IPS-20b (cell line): ENCODE data around the gene TTC1.
A peak's percentile ranks its signal among the peaks of the same experiment; 100 is the strongest.

Source experiments
- H3K27ac ChIP-seq: one replicate; pipeline ENCODE4 v1.5.1; 2013; ENCODE audit warnings: low read length
- H3K27me3 ChIP-seq: 2 replicates; pipeline ENCODE4 v1.6.1; 2013; ENCODE audit warnings: mild to moderate bottlenecking, low read length, inconsistent platforms; ENCODE audit not compliant: insufficient read depth
- H3K36me3 ChIP-seq: 2 replicates; pipeline ENCODE4 v1.6.1; 2013; ENCODE audit warnings: low read depth, mild to moderate bottlenecking, inconsistent platforms, low read length, moderate library complexity; ENCODE audit not compliant: insufficient read depth
- H3K4me1 ChIP-seq: 2 replicates; pipeline ENCODE4 v1.6.1; 2013; ENCODE audit warnings: mild to moderate bottlenecking, control low read depth, inconsistent platforms, low read length, moderate library complexity; ENCODE audit not compliant: insufficient read depth
- H3K4me3 ChIP-seq: 2 replicates; pipeline ENCODE4 v1.5.1; 2013; ENCODE audit warnings: mild to moderate bottlenecking, low read length, inconsistent platforms
- H3K9ac ChIP-seq: 2 replicates; pipeline ENCODE4 v1.6.1; 2013; ENCODE audit warnings: low read depth, mild to moderate bottlenecking, inconsistent platforms, low read length, moderate library complexity
- H3K9me3 ChIP-seq: 2 replicates; pipeline ENCODE4 v1.6.1; 2013; ENCODE audit warnings: mild to moderate bottlenecking, low read depth, low read length, inconsistent platforms; ENCODE audit not compliant: insufficient read depth

Gene TTC1

GRCh38 chr5:159972538-159973362 lies 36.2 kb upstream of the TTC1 start:
- H3K9me3 ChIP-seq: no peaks in the 10 kb centered on the region
- H3K36me3 ChIP-seq: no peaks in the 10 kb centered on the region
- H3K4me1 ChIP-seq: no peaks in the 10 kb centered on the region
- no peak overlapping the region for H3K9ac ChIP-seq
- H3K4me3 ChIP-seq: peak overlapping the region; percentile 50; the same call in 1 of the 2 replicates
- no peak overlapping the region for H3K27ac ChIP-seq
- peaks cover 60% of the 10 kb centered on the region for H3K27me3 ChIP-seq

GRCh38 chr5:159975462-159976019 lies 33.4 kb upstream of the TTC1 start:
- no peak overlapping the region for H3K9ac ChIP-seq
- H3K27ac ChIP-seq: no peak overlapping the region
- H3K4me1 ChIP-seq: no peaks in the 10 kb centered on the region
- no peak overlapping the region for H3K4me3 ChIP-seq
- no peaks in the 10 kb centered on the region for H3K36me3 ChIP-seq
- H3K9me3 ChIP-seq: no peaks in the 10 kb centered on the region
- H3K27me3 ChIP-seq: peaks cover 50% of the 10 kb centered on the region

DNA sequence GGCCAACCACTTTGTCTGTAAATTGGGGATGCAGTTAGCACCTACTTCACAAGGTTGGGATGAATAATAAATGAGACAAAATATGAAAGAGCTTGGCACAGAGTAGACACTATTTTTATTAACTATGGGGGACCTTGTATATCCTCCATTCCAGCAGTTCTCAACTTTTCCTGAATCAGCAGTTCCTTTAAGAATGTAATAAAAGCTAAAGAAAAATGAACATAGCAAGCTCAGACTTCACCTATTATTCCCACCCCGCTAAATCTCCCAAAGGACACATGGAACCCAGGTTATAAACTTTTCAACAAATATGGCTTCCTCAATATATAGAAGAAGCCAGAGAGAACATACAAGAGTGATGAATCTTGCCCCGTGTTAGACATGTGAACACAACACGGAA lies 32.0 kb upstream of the TTC1 start:
- H3K9ac ChIP-seq: no peak overlapping the region
- peaks cover 43% of the 10 kb centered on the region for H3K27me3 ChIP-seq
- H3K36me3 ChIP-seq: no peaks in the 10 kb centered on the region
- H3K9me3 ChIP-seq: no peaks in the 10 kb centered on the region
- no peak overlapping the region for H3K4me3 ChIP-seq
- no peaks in the 10 kb centered on the region for H3K4me1 ChIP-seq
- no peak overlapping the region for H3K27ac ChIP-seq

DNA sequence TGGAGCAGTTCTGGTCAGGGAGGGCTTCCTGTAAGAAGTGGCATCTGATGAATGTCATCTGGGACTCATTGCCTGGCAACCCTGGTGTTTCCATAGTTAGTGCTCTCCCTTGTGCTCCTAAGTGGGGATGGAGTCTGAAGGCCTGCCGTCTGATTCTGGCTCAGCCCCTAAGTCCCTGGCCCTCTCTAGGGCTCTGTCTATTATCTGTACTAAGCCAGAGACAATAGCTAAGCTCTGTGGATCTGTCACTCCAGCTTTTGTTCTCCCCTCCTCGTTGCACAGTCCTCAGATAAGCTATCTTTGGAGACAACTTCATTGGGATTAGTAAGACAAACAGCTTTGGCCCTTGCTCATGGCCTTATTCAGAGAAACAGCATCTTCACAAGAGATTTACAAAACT lies 30.6 kb upstream of the TTC1 start:
- Histone ChIP-seq H3K9me3 (no peaks in the 10 kb centered on the region), H3K4me1 (no peaks in the 10 kb centered on the region), H3K4me3 (no peak overlapping the region), H3K36me3 (no peaks in the 10 kb centered on the region), H3K27ac (no peak overlapping the region), H3K9ac (no peak overlapping the region), H3K27me3 (peaks cover 42% of the 10 kb centered on the region)

GRCh38 chr5:159982421-159983173 lies 26.3 kb upstream of the TTC1 start:
- Histone ChIP-seq H3K4me3 (no peak overlapping the region), H3K36me3 (no peaks in the 10 kb centered on the region), H3K9me3 (no peaks in the 10 kb centered on the region), H3K9ac (no peak overlapping the region), H3K27me3 (peaks cover 67% of the 10 kb centered on the region), H3K27ac (no peak overlapping the region), H3K4me1 (no peaks in the 10 kb centered on the region)

DNA sequence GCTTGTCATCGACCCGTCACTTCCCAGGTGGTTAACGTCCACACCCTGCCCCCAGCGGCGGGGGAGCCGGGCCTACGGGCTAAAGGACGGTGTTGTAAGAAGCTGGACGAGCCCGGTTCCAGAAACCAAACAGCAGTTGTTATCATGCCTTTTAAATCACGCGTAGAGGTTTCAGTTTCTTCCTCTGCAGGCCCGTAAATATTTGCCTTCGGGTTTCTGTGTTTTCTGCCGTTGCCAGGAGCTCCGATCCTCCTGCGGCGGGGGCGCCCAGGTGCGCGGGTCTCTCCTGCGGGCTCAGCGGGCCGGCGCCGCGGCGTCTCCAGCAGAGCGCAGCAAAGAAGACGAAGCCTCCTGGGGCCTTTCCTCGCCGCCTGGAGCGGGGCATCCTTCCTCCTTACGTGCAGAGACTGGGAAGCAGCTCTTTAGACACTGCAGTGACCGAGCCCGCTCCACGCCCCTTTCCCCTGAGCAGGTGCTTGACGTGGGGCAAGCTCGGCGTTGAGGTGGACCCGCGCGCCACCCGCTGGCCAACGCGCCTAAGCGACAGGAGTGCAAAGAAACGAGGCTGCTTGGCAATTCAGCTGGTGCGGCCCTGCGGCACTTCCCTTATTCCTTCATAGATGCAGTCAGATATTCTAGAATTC lies 21.8 kb upstream of the TTC1 start:
- peaks cover 59% of the 10 kb centered on the region for H3K27me3 ChIP-seq
- H3K4me1 ChIP-seq: no peaks in the 10 kb centered on the region
- H3K36me3 ChIP-seq: no peaks in the 10 kb centered on the region
- H3K9ac ChIP-seq: 0 out of 2 replicates have a peak overlapping the region, but pooled peaks have one; percentile 47
- 0 out of 2 replicates have a peak, but pooled peaks cover 3% of the 10 kb centered on the region for H3K9me3 ChIP-seq
- H3K27ac ChIP-seq: no peak overlapping the region
- H3K4me3 ChIP-seq: peak overlapping the region; percentile 71

- H3K4me3 ChIP-seq: no peak overlapping the region
- H3K9ac ChIP-seq: no peak overlapping the region
- no peaks in the 10 kb centered on the region for H3K36me3 ChIP-seq
- H3K27me3 ChIP-seq: peaks cover 31% of the 10 kb centered on the region
- no peak overlapping the region for H3K27ac ChIP-seq
- no peaks in the 10 kb centered on the region for H3K4me1 ChIP-seq
- H3K9me3 ChIP-seq: 0 out of 2 replicates have a peak, but pooled peaks cover 3% of the 10 kb centered on the region
Observed at GRCh38 chr5:159990506-159990905, 18.4 kb upstream of the TTC1 start.

DNA sequence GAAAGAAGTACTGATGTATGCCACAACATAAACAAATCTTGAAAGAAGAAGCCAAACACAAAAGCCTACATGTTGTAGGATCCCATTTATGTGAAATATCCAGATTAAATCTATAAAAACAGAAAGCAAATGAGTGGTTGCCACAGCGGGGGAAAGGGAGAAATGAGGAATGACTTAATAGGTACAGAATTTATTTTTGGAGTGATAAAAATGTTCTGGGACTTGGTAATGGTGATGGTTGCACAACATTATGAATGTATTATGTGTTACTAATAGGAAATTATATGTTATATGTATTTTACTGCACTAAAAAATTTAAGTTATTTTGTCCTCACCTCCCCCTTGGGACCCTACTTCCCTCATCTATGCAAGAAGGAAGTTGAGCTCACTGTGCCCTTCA lies 16.4 kb upstream of the TTC1 start:
- Histone ChIP-seq H3K27ac (no peak overlapping the region), H3K9ac (no peak overlapping the region), H3K9me3 (0 out of 2 replicates have a peak, but pooled peaks cover 3% of the 10 kb centered on the region), H3K27me3 (peaks cover 10% of the 10 kb centered on the region), H3K4me1 (no peaks in the 10 kb centered on the region), H3K4me3 (no peak overlapping the region), H3K36me3 (no peaks in the 10 kb centered on the region)

DNA sequence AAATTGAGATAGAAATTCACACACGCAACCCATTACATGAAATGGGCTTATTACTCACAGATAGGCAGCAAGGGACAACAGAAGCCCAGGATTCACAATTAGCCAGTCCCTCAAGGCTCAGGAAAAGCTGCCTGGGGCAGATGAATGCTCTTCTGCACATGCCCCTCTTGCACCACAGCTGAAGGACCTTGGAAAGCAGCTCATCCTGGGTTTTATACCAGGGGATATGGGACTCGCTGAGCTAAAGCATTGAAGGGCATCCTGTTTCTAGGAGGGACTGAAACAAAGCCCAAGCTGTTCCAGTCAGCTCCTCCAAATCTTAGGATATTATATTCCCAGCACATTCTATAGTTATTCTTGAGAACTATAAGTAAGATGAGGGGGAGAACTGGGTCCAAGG lies 15.7 kb upstream of the TTC1 start:
- H3K27ac ChIP-seq: no peak overlapping the region
- no peaks in the 10 kb centered on the region for H3K36me3 ChIP-seq
- H3K4me1 ChIP-seq: no peaks in the 10 kb centered on the region
- no peaks in the 10 kb centered on the region for H3K9me3 ChIP-seq
- no peak overlapping the region for H3K9ac ChIP-seq
- H3K4me3 ChIP-seq: no peak overlapping the region
- peaks cover 4% of the 10 kb centered on the region; the same call in 1 of the 2 replicates for H3K27me3 ChIP-seq

- Histone ChIP-seq H3K9ac (no peak overlapping the region), H3K4me1 (no peaks in the 10 kb centered on the region), H3K4me3 (no peak overlapping the region), H3K27me3 (no peaks in the 10 kb centered on the region), H3K27ac (no peak overlapping the region), H3K36me3 (no peaks in the 10 kb centered on the region), H3K9me3 (no peaks in the 10 kb centered on the region)
Observed at GRCh38 chr5:159995907-159996306, 13.0 kb upstream of the TTC1 start.

DNA sequence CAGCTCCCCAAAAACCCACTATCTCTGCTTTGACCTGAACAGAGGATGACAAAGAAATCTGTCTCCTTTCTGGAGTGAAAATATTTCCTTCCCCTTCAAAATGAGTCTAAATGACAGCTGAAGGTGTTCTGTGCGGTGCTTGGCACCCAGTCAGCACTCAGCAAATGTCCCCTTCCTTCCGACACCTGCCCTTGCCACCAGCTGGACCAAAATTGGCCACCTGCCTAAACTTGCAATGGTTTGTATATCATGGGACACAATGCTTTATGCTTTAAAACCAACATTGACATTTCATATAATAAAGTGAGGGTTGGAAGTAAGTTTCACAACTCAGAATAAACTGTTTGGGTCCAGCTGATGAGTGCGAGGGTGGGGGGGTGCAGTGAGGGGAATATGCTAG lies 7.5 kb upstream of the TTC1 start:
- Histone ChIP-seq H3K27me3 (no peaks in the 10 kb centered on the region), H3K4me1 (no peaks in the 10 kb centered on the region), H3K9me3 (no peaks in the 10 kb centered on the region), H3K4me3 (no peak overlapping the region), H3K9ac (no peak overlapping the region), H3K27ac (no peak overlapping the region), H3K36me3 (no peaks in the 10 kb centered on the region)
